Gastrocnemius medialis (tissue), 4 donors: ENCODE results near the gene ADGRG4. TPM values are rescaled to one million over a fixed set of nuclear protein-coding genes. Genes with fewer than 3 reads are reported as not detected.

ENCODE experiments used
- ATAC-seq, 2 donors: fragments of 150-250 bp; one replicate each; pipeline ENCODE4 v1.9.1; 2016
- DNase-seq, 2 donors: peaks; one replicate each; pipeline ENCODE4 v3.0.0-alpha.2; 2019
- H3K27ac ChIP-seq, 4 donors: fragments of 200-600 bp; sonication (generic); 1 replicate in 1 of 4; 2 replicates in 3 of 4; pipeline ENCODE4 v1.5.1; 2016 to 2018; ENCODE audit warnings: mild to moderate bottlenecking in 2 of 4, moderate library complexity in 1 of 4
- H3K27me3 ChIP-seq, 3 donors: fragments of 200-600 bp; sonication (generic) in 2 of 3; 1 replicate in 1 of 3; 2 replicates in 2 of 3; pipeline versions ENCODE4 v1.5.1 to v1.6.0; 2016 to 2019; ENCODE audit warnings: mild to moderate bottlenecking in 1 of 3, moderate library complexity in 1 of 3
- H3K36me3 ChIP-seq, 2 donors: fragments of 200-600 bp; sonication (generic) in 1 of 2; one replicate each; pipeline ENCODE4 v1.5.1; 2017 to 2018
- H3K4me1 ChIP-seq, 2 donors: fragments of 200-600 bp; sonication (generic) in 1 of 2; one replicate each; pipeline ENCODE4 v1.5.1; 2016 to 2017; ENCODE audit warnings: mild to moderate bottlenecking in 2 of 2
- H3K4me3 ChIP-seq, 4 donors: fragments of 200-600 bp; sonication (generic) in 3 of 4; 1 replicate in 1 of 4; 2 replicates in 3 of 4; pipeline ENCODE4 v1.5.1; 2016 to 2019; ENCODE audit warnings: mild to moderate bottlenecking in 2 of 4
- H3K9me3 ChIP-seq, 3 donors: fragments of 200-600 bp; sonication (generic) in 2 of 3; 1 replicate in 1 of 3; 2 replicates in 2 of 3; pipeline ENCODE4 v1.5.1; 2016 to 2019
- POLR2A ChIP-seq, 2 donors: fragments of 450-650 bp; IDR thresholded peaks; one replicate each; pipeline ENCODE4 v1.6.1; 2017; ENCODE audit warnings: antibody characterized with exemption in 2 of 2, mild to moderate bottlenecking in 2 of 2, moderate library complexity in 2 of 2
- in situ Hi-C, 4 donors: fragments of 200-750 bp; cut with MboI; loops; one replicate each; pipeline versions ENCODE4 v1.15.0 to v1.8.0; 2017; ENCODE audit warnings: low sequenced_read_pairs in 4 of 4
- intact Hi-C: fragments of 100-400 bp; cut with DNase I; formaldehyde crosslinking; loops from one replicate; pipeline ENCODE4 v1.15.1; 2023; ENCODE audit warnings: low total_unique reads
- total RNA-seq, 4 donors: library from RNA; depleted of rRNA; stranded (reverse); fragments of >200 nt; gene quantifications; one replicate each; pipeline versions ENCODE4 v1.1.0 to v1.2.3, GENCODE V29; 2016
- TF ChIP-seq, protein P1 (sequence below), 5 experiments: fragments of 450-650 bp in 3 of 5; fragments of 200-600 bp in 2 of 5; sonication (generic) in 2 of 5; IDR thresholded peaks in 4 of 5; conservative IDR thresholded peaks in 1 of 5; 1 replicate in 4 of 5; 2 replicates in 1 of 5; pipeline ENCODE4 v1.5.1; 2016 to 2019; ENCODE audit warnings: antibody characterized with exemption in 5 of 5, mild to moderate bottlenecking in 3 of 5, moderate library complexity in 3 of 5

Gene ADGRG4
- total RNA-seq, 4 donors from 2014 or later = 0.04 TPM; not detected in 3

GRCh38 chrX:136259543-136259942 is 41.2 kb upstream of the ADGRG4 start:
- in situ Hi-C loops (loop anchor here in 2 of 4 donors (25.0 kb wide), 3 partner anchors 97 to 247 kb away; no protein-coding TSS in a partner anchor), intact Hi-C loops (no loop called here)
- H3K27me3 ChIP-seq = no peaks in the 10 kb centered on the region

GRCh38 chrX:136260776-136261175 is 40.0 kb upstream of the ADGRG4 start:
- TF ChIP-seq, protein P1, sequence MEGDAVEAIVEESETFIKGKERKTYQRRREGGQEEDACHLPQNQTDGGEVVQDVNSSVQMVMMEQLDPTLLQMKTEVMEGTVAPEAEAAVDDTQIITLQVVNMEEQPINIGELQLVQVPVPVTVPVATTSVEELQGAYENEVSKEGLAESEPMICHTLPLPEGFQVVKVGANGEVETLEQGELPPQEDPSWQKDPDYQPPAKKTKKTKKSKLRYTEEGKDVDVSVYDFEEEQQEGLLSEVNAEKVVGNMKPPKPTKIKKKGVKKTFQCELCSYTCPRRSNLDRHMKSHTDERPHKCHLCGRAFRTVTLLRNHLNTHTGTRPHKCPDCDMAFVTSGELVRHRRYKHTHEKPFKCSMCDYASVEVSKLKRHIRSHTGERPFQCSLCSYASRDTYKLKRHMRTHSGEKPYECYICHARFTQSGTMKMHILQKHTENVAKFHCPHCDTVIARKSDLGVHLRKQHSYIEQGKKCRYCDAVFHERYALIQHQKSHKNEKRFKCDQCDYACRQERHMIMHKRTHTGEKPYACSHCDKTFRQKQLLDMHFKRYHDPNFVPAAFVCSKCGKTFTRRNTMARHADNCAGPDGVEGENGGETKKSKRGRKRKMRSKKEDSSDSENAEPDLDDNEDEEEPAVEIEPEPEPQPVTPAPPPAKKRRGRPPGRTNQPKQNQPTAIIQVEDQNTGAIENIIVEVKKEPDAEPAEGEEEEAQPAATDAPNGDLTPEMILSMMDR (IDR thresholded peaks at IDR 0.05 in 4 of 5, conservative IDR thresholded peaks at IDR 0.05 in 1 of 5) = no peak
- no peak for TF ChIP-seq POLR2A (IDR thresholded peaks at IDR 0.05)
- in situ Hi-C loops = loop anchor here (10.0 to 25.0 kb wide), 6 partner anchors 46 to 248 kb away; no protein-coding TSS in a partner anchor

More at GRCh38 chrX:136259543-136259942, 41.2 kb upstream of the ADGRG4 start:
- peaks cover 0 to 4% of the 10 kb centered on the region in 2 donors for H3K4me1 ChIP-seq
- peak; percentile 39 for ATAC-seq
- no peak overlapping the region for H3K4me3 ChIP-seq
- DNase-seq = no peak
- TF ChIP-seq, protein P1 (IDR thresholded peaks at IDR 0.05 in 4 of 5, conservative IDR thresholded peaks at IDR 0.05 in 1 of 5) = no peak
- no peak for TF ChIP-seq POLR2A (IDR thresholded peaks at IDR 0.05)
- peak overlapping the region; percentile 36 to 56 (median 50) for H3K27ac ChIP-seq
- H3K36me3 ChIP-seq = no peaks in the 10 kb centered on the region
- H3K9me3 ChIP-seq = no peaks in the 10 kb centered on the region

DNA sequence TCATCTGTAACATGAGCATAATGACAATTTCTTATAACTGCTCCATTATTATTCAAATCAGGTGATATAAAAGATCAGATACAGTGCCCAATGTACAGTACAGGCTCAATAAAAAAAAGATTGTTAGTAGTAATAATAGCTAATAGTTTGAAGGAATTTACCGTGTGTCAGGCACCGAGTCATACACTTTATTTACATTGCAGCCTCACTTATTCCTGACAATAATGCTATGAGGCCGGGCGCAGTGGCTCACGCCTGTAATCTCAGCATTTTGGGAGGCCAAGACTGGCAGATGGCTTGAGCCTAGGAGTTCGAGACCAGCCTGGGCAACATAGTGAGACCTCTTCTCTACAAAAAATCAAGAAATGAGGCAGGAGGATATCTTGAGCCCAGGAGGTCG is 39.4 kb upstream of the ADGRG4 start:
- no peaks in the 10 kb centered on the region for H3K27me3 ChIP-seq
- in situ Hi-C loops = loop anchor here (10.0 to 25.0 kb wide), 6 partner anchors 47 to 249 kb away; no protein-coding TSS in a partner anchor
- no peaks in the 10 kb centered on the region for H3K9me3 ChIP-seq
- DNase-seq (no peak), ATAC-seq (no peak)
- H3K27ac ChIP-seq = no peak overlapping the region
- H3K4me3 ChIP-seq = no peak overlapping the region
- H3K36me3 ChIP-seq = no peaks in the 10 kb centered on the region
- peaks cover 0 to 4% of the 10 kb centered on the region in 2 donors for H3K4me1 ChIP-seq
- no peak for TF ChIP-seq POLR2A (IDR thresholded peaks at IDR 0.05)
- TF ChIP-seq, protein P1 (IDR thresholded peaks at IDR 0.05 in 4 of 5, conservative IDR thresholded peaks at IDR 0.05 in 1 of 5) = no peak
- intact Hi-C loops = no loop called here

More at GRCh38 chrX:136260776-136261175, 40.0 kb upstream of the ADGRG4 start:
- H3K9me3 ChIP-seq = no peaks in the 10 kb centered on the region
- no peak overlapping the region for H3K27ac ChIP-seq
- no peak overlapping the region for H3K4me3 ChIP-seq
- DNase-seq (no peak), ATAC-seq (no peak)
- peaks cover 0 to 4% of the 10 kb centered on the region in 2 donors for H3K4me1 ChIP-seq
- no peaks in the 10 kb centered on the region for H3K36me3 ChIP-seq
- intact Hi-C loops = no loop called here
- no peaks in the 10 kb centered on the region for H3K27me3 ChIP-seq

DNA sequence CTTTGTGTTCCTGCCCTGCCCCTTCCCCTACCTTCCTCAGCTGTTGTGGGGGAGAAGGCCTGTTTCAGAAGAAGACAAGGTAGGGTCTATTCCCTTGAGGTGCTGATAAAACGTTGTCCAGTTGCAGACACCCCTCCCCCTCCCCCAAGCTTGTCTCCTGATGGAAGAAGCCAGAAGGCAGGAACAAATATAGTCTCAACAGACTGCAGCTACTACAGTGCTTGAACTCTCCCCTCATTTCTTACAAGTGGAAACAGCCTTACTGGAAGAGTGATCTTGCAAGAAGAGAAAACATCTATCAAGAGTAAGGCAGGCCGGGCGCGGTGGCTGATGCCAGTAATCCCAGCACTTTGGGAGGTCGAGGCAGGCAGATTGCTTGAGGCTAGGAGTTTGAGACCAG is 38.5 kb upstream of the ADGRG4 start:
- H3K36me3 ChIP-seq = no peaks in the 10 kb centered on the region
- TF ChIP-seq, protein P1 (IDR thresholded peaks at IDR 0.05 in 4 of 5, conservative IDR thresholded peaks at IDR 0.05 in 1 of 5) = no peak
- no peak for TF ChIP-seq POLR2A (IDR thresholded peaks at IDR 0.05)
- H3K4me3 ChIP-seq = no peak overlapping the region
- no peaks in the 10 kb centered on the region for H3K9me3 ChIP-seq
- no peak for ATAC-seq
- intact Hi-C loops (no loop called here), in situ Hi-C loops (loop anchor here (10.0 to 25.0 kb wide), 6 partner anchors 47 to 250 kb away; no protein-coding TSS in a partner anchor)
- H3K4me1 ChIP-seq = peaks cover 0 to 4% of the 10 kb centered on the region in 2 donors
- DNase-seq = no peak
- no peaks in the 10 kb centered on the region for H3K27me3 ChIP-seq
- H3K27ac ChIP-seq = no peak overlapping the region
